HEK293 (cell line): Measurements from ENCODE around the gene SIDT1.

Experiments
- CTCF ChIA-PET: fragments of 350-600 bp; formaldehyde crosslinking; extraction: SDS; loops from one replicate; lab custom pipeline; 2021; ENCODE audit warnings: antibody characterized with exemption; lab: Yijun Ruan, JAX
- POLR2A ChIA-PET: fragments of 300-600 bp; formaldehyde crosslinking; extraction: SDS; loops from one replicate; lab custom pipeline; 2020; ENCODE audit warnings: antibody characterized with exemption, inconsistent platforms; lab: Yijun Ruan, JAX
- H3K27ac ChIP-seq: fragments of 200-500 bp; sonication (Bioruptor generic); 2 replicates; pipeline ENCODE4 v1.5.1; 2014; ENCODE audit warnings: low read depth, low read length, control low read depth, inconsistent platforms; ENCODE audit errors: extremely low read depth
- H3K36me3 ChIP-seq, 2 experiments: fragments of 200-500 bp in 1 of 2; sonication (Bioruptor generic) in 1 of 2; 1 replicate in 1 of 2; 2 replicates in 1 of 2; pipeline ENCODE4 v1.5.1; 2014 to 2017; ENCODE audit warnings: inconsistent platforms in 2 of 2, low read length in 2 of 2; ENCODE audit not compliant: control insufficient read depth in 2 of 2, insufficient read depth in 1 of 2
- H3K4me1 ChIP-seq: fragments of 200-500 bp; sonication (Bioruptor generic); 2 replicates; pipeline ENCODE4 v1.5.1; 2014; ENCODE audit warnings: mild to moderate bottlenecking, low read length, inconsistent platforms; ENCODE audit not compliant: control insufficient read depth, insufficient read depth
- H3K4me3 ChIP-seq: 2 replicates; pipeline ENCODE4 v1.5.1; 2011; ENCODE audit warnings: low read depth, mild to moderate bottlenecking, control low read depth, low read length, moderate library complexity
- H3K9me3 ChIP-seq: fragments of 200-500 bp; sonication (Bioruptor generic); 2 replicates; pipeline ENCODE4 v1.5.1; 2014; ENCODE audit warnings: low read depth, low read length, inconsistent platforms; ENCODE audit not compliant: control insufficient read depth, insufficient read depth
- FEZF1 ChIP-seq: fragments of 450-650 bp; formaldehyde crosslinking; IDR thresholded peaks from 2 replicates; pipeline ENCODE4 v1.5.1; 2016; ENCODE audit warnings: missing biosample characterization, missing genetic modification characterization
- GLIS1 ChIP-seq: fragments of 450-650 bp; formaldehyde crosslinking; IDR thresholded peaks from 2 replicates; pipeline ENCODE4 v1.5.1; 2016; ENCODE audit warnings: missing biosample characterization, missing genetic modification characterization
- KLF10 ChIP-seq: fragments of 450-650 bp; IDR thresholded peaks from 2 replicates; pipeline ENCODE4 v1.5.1; 2018; ENCODE audit warnings: missing biosample characterization, mild to moderate bottlenecking, missing genetic modification characterization
- KLF8 ChIP-seq: fragments of 450-650 bp; formaldehyde crosslinking; IDR thresholded peaks from 2 replicates; pipeline ENCODE4 v1.5.1; 2016; ENCODE audit warnings: missing biosample characterization, missing genetic modification characterization
- PRDM6 ChIP-seq: fragments of 450-650 bp; formaldehyde crosslinking; IDR thresholded peaks from 2 replicates; pipeline ENCODE4 v1.5.1; 2017; ENCODE audit warnings: missing biosample characterization, missing genetic modification characterization
- REST ChIP-seq: fragments of 450-650 bp; formaldehyde crosslinking; IDR thresholded peaks from 2 replicates; pipeline ENCODE4 v1.5.1; 2016; ENCODE audit warnings: missing biosample characterization, missing genetic modification characterization
- SP3 ChIP-seq: fragments of 450-650 bp; formaldehyde crosslinking; IDR thresholded peaks from 2 replicates; pipeline ENCODE4 v1.5.1; 2016; ENCODE audit warnings: missing biosample characterization, missing genetic modification characterization
- TCF7L2 ChIP-seq: IDR thresholded peaks from 2 replicates; pipeline ENCODE4 v1.6.1; 2011; ENCODE audit warnings: low read depth, mild to moderate bottlenecking, inconsistent platforms, low read length, moderate library complexity, borderline replicate concordance
- ZBTB21 ChIP-seq: fragments of 450-650 bp; formaldehyde crosslinking; IDR thresholded peaks from 2 replicates; pipeline ENCODE4 v1.5.1; 2017; ENCODE audit warnings: missing biosample characterization, missing genetic modification characterization
- ZBTB6 ChIP-seq: fragments of 450-650 bp; formaldehyde crosslinking; IDR thresholded peaks from 2 replicates; pipeline ENCODE4 v1.5.1; 2017; ENCODE audit warnings: missing biosample characterization, missing genetic modification characterization
- ZFP3 ChIP-seq: fragments of 450-650 bp; formaldehyde crosslinking; IDR thresholded peaks from 2 replicates; pipeline ENCODE4 v1.5.1; 2016; ENCODE audit warnings: low read depth, missing biosample characterization, missing genetic modification characterization
- ZFP37 ChIP-seq: fragments of 450-650 bp; formaldehyde crosslinking; IDR thresholded peaks from 2 replicates; pipeline ENCODE4 v1.5.1; 2016; ENCODE audit warnings: missing biosample characterization, missing genetic modification characterization
- ZNF121 ChIP-seq: fragments of 450-650 bp; formaldehyde crosslinking; IDR thresholded peaks from 2 replicates; pipeline ENCODE4 v1.5.1; 2016; ENCODE audit warnings: missing biosample characterization, missing genetic modification characterization
- ZNF211 ChIP-seq: fragments of 450-650 bp; formaldehyde crosslinking; IDR thresholded peaks from 2 replicates; pipeline ENCODE4 v1.5.1; 2016; ENCODE audit warnings: low read depth, missing biosample characterization, missing genetic modification characterization
- ZNF354C ChIP-seq: fragments of 450-650 bp; formaldehyde crosslinking; IDR thresholded peaks from 2 replicates; pipeline ENCODE4 v1.5.1; 2016; ENCODE audit warnings: missing biosample characterization, missing genetic modification characterization, low read depth, borderline replicate concordance
- ZNF362 ChIP-seq: fragments of 450-650 bp; formaldehyde crosslinking; IDR thresholded peaks from 2 replicates; pipeline ENCODE4 v1.5.1; 2016; ENCODE audit warnings: missing biosample characterization, missing genetic modification characterization
- ZNF513 ChIP-seq: fragments of 450-650 bp; IDR thresholded peaks from 2 replicates; pipeline ENCODE4 v1.5.1; 2018; ENCODE audit warnings: missing biosample characterization, missing genetic modification characterization
- ZNF561 ChIP-seq: fragments of 450-650 bp; IDR thresholded peaks from 2 replicates; pipeline ENCODE4 v1.5.1; 2018; ENCODE audit warnings: missing biosample characterization, missing genetic modification characterization, borderline replicate concordance
- ZNF692 ChIP-seq: fragments of 450-650 bp; formaldehyde crosslinking; IDR thresholded peaks from 2 replicates; pipeline ENCODE4 v1.5.1; 2016; ENCODE audit warnings: missing biosample characterization, missing genetic modification characterization
- ZNF785 ChIP-seq: fragments of 450-650 bp; formaldehyde crosslinking; IDR thresholded peaks from 2 replicates; pipeline ENCODE4 v1.5.1; 2016; ENCODE audit warnings: missing biosample characterization, missing genetic modification characterization

The SIDT1 gene

GRCh38 chr3:113574213-113574612, 41.9 kb downstream of the SIDT1 start:
- POLR2A ChIA-PET: no interaction called here
- Histone ChIP-seq H3K9me3 (no peaks in the 10 kb centered on the region), H3K36me3 (no peaks in the 10 kb centered on the region), H3K4me1 (no peaks in the 10 kb centered on the region), H3K27ac (no peak overlapping the region)
- CTCF ChIA-PET: interaction anchor here (0.8 to 1.2 kb wide), 2 partner anchors 37 to 80 kb away, joined by 3 read pairs; no protein-coding TSS in a partner anchor
- no peak for TF ChIP-seq ZBTB6
- TF ChIP-seq ZNF354C: no peak
- no peak for TF ChIP-seq ZFP3
- TF ChIP-seq KLF10 (tag by site-specific recombination): no peak
- no peak for TF ChIP-seq SP3 (tag by site-specific recombination)
- TF ChIP-seq ZNF513: no peak
- TF ChIP-seq KLF8 (tag by site-specific recombination): no peak
- TF ChIP-seq FEZF1 (tag by site-specific recombination): no peak
- TF ChIP-seq ZNF211: no peak
- TF ChIP-seq ZBTB21 (tag by site-specific recombination): no peak
- TF ChIP-seq REST (tag by site-specific recombination): no peak
- no peak for TF ChIP-seq TCF7L2
- no peak for TF ChIP-seq ZNF121 (tag by site-specific recombination)
- TF ChIP-seq ZNF785 (tag by site-specific recombination): no peak
- no peak for TF ChIP-seq ZFP37
- no peak for TF ChIP-seq ZNF362 (tag by site-specific recombination)
- no peak for TF ChIP-seq ZNF692 (tag by site-specific recombination)
- TF ChIP-seq, all 188 proteins: peak for 0
- H3K4me3 ChIP-seq: no peak overlapping the region

- ChIA-PET CTCF (no interaction called here), POLR2A (no interaction called here)
- Histone ChIP-seq H3K27ac (no peak overlapping the region), H3K4me3 (no peak overlapping the region), H3K4me1 (no peaks in the 10 kb centered on the region), H3K9me3 (no peaks in the 10 kb centered on the region), H3K36me3 (no peaks in the 10 kb centered on the region)
- TF ChIP-seq PRDM6 (tag by site-specific recombination) (no peak), GLIS1 (tag by site-specific recombination) (no peak), ZNF561 (tag by site-specific recombination) (peak; percentile 88; the same call in 1 of the 2 replicates)
Observed at GRCh38 chr3:113575206-113575605, 42.9 kb downstream of the SIDT1 start.
